GM12801 (cell line): ENCODE results near the gene IL16.

Source experiments
- TF ChIP-seq, protein P1 (sequence below): IDR thresholded peaks from one replicate; pipeline ENCODE4 v1.5.1; 2011; ENCODE audit warnings: control low read depth; ENCODE audit not compliant: insufficient read length; ENCODE audit errors: extremely low read depth

The IL16 gene

DNA sequence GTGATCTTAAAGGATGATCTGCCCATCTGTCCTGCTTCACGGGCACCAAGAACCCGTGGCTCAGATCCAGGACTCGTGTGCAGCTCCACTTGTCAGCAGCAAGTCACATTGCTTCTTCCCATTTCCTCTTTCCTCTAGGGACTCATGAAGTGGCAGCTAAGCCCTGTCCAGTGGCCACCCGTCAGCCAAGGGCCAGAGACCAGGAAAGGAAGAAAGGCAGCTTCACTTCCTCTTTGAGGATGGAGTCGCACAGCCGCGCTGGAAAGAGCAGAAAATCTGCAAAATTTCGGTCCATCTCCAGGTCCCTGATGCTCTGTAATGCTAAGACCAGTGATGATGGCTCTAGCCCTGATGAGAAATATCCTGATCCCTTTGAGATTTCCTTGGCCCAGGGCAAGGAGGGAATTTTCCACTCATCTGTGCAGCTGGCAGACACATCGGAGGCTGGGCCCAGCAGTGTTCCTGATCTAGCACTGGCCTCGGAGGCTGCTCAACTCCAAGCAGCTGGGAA lies 28.5 kb downstream of the IL16 start:
- TF ChIP-seq, protein P1, sequence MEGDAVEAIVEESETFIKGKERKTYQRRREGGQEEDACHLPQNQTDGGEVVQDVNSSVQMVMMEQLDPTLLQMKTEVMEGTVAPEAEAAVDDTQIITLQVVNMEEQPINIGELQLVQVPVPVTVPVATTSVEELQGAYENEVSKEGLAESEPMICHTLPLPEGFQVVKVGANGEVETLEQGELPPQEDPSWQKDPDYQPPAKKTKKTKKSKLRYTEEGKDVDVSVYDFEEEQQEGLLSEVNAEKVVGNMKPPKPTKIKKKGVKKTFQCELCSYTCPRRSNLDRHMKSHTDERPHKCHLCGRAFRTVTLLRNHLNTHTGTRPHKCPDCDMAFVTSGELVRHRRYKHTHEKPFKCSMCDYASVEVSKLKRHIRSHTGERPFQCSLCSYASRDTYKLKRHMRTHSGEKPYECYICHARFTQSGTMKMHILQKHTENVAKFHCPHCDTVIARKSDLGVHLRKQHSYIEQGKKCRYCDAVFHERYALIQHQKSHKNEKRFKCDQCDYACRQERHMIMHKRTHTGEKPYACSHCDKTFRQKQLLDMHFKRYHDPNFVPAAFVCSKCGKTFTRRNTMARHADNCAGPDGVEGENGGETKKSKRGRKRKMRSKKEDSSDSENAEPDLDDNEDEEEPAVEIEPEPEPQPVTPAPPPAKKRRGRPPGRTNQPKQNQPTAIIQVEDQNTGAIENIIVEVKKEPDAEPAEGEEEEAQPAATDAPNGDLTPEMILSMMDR = no peak

DNA sequence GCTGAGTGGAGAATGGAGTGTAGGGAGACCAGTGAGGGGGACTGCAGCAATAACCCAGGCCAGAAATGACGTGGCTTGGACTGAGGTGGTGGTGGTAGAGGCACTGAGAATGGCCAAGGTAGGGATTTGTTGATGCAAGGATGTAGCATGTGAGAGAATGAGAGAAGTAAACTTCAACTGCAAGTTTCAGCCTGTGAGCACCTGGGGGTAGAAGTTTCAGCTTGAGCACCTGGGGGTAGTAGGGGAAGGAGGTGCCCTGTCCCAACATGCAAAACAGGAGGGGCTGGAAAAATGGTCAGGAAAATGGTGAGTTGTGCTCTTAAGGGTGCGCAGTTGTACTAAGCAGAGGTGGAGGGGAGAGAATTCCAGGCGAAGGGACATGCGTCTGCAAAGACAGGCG lies 31.0 kb downstream of the IL16 start:
- TF ChIP-seq, protein P1 = no peak

DNA sequence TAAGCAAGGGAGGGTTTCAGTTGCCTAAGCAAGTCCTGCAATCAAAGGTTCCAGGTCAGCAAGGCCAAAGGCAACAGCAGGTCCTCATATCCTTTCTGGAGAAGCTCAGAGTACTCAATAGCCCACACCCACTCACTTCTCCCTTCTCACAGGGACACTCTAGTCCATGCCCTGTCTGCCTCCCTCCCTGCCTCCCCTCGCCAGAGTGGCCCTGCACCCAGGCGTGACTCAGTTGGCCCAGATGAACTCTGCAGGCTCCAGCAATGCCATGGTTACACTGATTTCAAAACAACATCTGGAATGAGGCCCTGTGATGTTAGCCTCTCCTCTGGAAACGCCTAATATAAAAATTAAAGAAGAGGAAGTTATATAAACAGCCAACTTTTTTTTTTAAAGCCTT lies 32.9 kb downstream of the IL16 start:
- TF ChIP-seq, protein P1 = no peak

DNA sequence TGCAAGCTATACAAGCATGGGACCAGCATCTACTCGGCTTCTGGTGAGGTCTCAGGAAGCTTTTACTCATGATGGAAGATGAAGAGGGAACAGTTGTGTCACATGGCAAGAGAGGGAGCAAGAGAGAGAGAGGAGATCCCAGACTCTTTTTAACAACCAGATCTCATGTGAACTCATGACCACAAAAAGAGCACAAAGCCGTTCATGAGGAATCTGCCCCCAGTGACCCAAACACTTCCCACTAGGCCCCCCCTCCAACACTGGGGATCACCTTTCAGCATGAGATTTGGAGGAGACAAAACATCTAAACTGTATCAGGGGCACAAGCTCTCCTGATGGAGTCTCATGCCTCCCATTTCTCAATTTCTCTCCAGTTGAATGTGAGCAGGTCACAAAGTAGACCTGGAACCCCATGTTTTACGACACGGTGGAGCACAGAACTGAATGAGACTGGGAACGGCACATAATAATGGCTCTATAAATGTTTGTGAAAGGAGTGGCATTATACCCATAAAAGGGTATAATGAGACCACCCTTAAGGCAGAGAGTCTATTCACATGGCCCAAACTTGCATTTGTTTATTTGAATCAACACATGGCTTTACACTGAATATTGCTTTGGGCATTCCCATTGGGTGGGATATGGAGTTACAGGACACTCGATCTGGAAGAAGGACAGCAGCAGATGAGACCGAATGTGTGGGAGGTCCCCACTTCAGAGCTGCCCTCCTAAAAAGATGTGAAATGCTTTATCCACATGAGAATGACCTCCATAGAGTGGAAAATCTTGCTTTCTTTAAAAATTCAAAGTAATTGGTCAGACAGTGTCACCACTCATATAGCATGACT lies 38.8 kb downstream of the IL16 start:
- TF ChIP-seq, protein P1 = no peak

DNA sequence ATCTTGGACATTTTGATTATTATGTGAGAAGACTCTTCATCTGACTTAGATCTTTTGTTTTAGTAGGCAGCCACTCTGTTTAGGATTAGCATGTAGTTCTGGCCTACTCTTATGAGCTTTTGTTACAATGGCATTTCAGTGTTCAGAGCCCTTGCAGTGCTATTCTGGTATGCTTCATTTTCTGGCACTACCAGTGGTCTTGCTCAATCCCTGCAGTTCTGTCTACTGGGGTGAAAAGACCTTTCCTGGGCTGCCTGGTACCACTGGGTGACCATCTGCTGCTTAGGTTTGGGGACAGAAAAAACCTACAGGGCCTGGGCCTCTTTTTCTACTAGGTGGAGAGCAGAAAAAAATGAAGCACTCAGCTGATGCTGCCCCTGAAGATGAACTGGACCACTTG lies 42.5 kb downstream of the IL16 start:
- TF ChIP-seq, protein P1 = no peak

DNA sequence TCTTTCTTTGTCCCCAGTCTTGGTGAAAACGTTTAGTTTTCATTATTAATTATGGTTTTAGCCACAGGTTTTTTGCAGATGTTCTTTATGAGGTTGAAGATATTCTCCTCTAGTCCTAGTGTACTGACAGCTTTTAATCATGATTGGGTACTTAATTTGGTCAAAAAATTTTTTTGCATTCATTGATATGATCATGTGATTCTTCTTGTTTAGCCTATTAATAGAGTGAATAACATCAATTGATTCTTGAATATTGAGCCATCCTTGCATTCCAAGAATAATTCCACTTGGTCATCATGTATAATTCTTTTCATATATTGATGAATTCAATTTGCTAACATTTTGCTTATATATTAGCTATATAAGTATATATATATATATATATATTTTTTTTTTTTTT lies 46.1 kb downstream of the IL16 start:
- TF ChIP-seq, protein P1 = no peak

DNA sequence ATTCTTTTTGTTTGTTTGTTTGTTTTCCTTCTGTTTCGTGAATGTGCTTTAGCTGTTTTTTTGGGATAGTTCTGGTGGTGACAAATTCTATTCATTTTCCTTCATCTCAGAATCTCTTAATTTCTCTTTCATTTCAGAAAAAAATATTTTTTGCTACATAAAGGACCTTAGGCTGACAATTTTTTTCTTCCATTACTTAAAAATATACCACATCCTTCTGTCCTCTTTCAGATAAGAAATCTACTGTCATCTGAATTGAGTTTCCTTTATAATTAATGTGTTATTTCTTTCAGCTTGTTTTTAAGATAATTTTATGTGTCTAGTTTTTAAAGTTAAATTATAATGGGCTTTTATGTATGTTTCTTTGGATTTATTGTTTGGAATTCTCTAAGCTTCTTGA lies 47.6 kb downstream of the IL16 start:
- TF ChIP-seq, protein P1 = no peak
